Mucosa of stomach (tissue), 1 donor: ENCODE data around the gene ARIH2.

Source experiments
- H3K27me3 ChIP-seq: one replicate; pipeline ENCODE4 v1.7.0; 2013; ENCODE audit warnings: mild to moderate bottlenecking, low read length; ENCODE audit not compliant: control insufficient read depth, insufficient read depth
- H3K36me3 ChIP-seq: one replicate; pipeline ENCODE4 v1.7.0; 2013; ENCODE audit warnings: low read length; ENCODE audit not compliant: control insufficient read depth, insufficient read depth
- H3K4me1 ChIP-seq: one replicate; pipeline ENCODE4 v1.7.0; 2013; ENCODE audit warnings: mild to moderate bottlenecking, low read length; ENCODE audit not compliant: control insufficient read depth, insufficient read depth
- H3K4me3 ChIP-seq: one replicate; pipeline ENCODE4 v1.7.0; 2013; ENCODE audit warnings: low read length
- H3K9ac ChIP-seq: one replicate; pipeline ENCODE4 v1.7.0; 2013; ENCODE audit warnings: mild to moderate bottlenecking, low read length, moderate library complexity
- H3K9me3 ChIP-seq: one replicate; pipeline ENCODE4 v1.7.0; 2013; ENCODE audit warnings: mild to moderate bottlenecking, low read length, moderate library complexity; ENCODE audit not compliant: control insufficient read depth
- donor health status: Pancreatic carcinoma.

ARIH2 gene

GRCh38 chr3:48931944-48932580, 13.4 kb downstream of the ARIH2 start:
- Histone ChIP-seq H3K4me1 (peaks cover 19% of the 10 kb centered on the region), H3K9me3 (no peaks in the 10 kb centered on the region), H3K4me3 (no peak overlapping the region), H3K27me3 (no peaks in the 10 kb centered on the region), H3K36me3 (peaks cover 6% of the 10 kb centered on the region), H3K9ac (no peak overlapping the region)

DNA sequence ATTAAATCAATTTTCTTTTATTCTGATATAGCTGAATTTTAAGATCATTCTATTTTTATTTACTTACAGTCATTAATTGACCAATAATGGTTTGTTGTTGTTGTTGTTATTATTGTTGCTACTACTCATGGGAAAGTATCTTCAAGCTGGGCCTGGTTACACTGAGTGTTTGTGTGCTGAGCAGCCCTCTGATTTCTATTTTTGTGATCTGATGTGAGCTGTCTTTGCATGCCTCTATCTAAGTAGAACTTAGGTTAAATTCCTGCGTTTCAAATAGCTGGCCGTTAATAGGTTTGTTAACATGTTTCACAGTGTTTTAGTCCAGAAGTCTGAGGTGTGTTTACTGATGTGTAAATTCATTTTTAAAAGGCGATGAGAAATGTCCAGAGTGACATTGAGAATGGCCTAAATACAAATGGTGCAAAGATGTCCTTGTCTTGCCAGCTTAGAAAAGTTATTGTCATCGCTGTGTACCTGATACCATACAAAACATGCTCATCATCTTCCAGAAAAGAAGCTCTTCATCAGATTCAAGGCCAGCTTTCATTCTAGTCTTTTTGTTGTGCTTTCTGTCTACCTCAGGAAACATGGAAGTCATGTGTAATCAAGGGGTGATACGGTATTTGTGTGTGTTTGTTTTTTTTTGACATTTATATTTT, 15.8 kb downstream of the ARIH2 start:
- no peaks in the 10 kb centered on the region for H3K36me3 ChIP-seq
- no peaks in the 10 kb centered on the region for H3K9me3 ChIP-seq
- H3K4me1 ChIP-seq, result peaks cover 15% of the 10 kb centered on the region
- H3K4me3 ChIP-seq, result no peak overlapping the region
- no peaks in the 10 kb centered on the region for H3K27me3 ChIP-seq
- H3K9ac ChIP-seq, result no peak overlapping the region

DNA sequence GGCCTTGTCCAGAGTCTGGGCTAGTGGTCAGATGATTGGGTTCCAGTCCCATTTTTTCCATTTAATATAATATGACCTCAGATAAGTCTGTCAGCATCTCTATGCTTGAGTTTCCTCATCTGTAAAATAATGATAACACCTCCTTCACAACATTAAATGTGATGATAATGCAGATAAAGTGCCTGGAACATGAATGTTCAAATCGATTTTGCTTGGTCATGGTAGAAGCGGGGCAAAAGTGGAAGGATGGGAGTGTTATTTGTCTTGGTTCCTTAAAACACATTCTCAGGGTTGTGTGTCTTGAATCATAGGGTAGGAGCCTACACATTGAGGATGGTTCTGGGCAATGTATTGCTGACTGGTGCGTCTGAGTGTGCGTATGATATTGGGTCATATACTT, 16.9 kb downstream of the ARIH2 start:
- H3K9ac ChIP-seq, result no peak overlapping the region
- no peaks in the 10 kb centered on the region for H3K27me3 ChIP-seq
- no peaks in the 10 kb centered on the region for H3K9me3 ChIP-seq
- peaks cover 7% of the 10 kb centered on the region for H3K4me1 ChIP-seq
- H3K4me3 ChIP-seq, result no peak overlapping the region
- H3K36me3 ChIP-seq, result no peaks in the 10 kb centered on the region

DNA sequence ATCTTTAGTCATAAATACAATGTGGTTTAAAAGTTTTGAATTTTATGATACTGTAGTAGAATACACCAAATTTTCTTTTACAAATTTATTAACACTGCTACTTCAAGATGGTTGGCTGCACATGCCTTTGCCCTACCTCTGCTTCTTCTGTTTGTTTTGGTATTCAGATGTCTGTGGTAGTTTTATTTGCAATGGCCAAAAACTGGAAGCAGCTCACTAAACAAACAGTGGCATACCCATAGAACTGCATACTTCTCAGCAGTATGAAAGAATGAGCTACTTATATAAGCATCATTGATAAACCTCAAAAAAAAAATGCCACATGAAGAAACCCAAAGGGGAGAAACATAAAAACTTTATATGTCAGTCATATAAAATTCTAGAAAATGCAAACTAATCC, 19.5 kb downstream of the ARIH2 start:
- Histone ChIP-seq H3K36me3 (no peaks in the 10 kb centered on the region), H3K9ac (no peak overlapping the region)

DNA sequence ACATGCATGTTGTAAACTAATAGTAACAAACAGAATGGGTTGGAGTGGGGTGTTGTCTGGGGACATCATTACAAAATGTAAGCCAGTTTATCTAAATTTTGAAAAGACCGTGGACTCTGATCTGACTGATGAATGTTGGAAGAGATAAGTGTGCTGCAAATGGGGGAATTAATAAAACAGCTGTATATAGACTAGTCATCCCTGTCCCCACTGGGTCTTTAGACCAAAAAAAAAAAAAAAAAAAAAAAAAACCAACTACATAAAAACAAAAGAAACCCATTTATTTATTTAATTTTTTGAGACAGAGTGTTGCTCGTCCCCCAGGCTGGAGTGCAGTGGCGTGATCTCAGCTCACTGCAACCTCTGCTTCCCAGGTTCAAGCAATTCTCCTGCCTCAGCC, 20.0 kb downstream of the ARIH2 start:
- H3K4me3 ChIP-seq, result no peak overlapping the region
- no peaks in the 10 kb centered on the region for H3K36me3 ChIP-seq
- H3K27me3 ChIP-seq, result no peaks in the 10 kb centered on the region
- peaks cover 11% of the 10 kb centered on the region for H3K4me1 ChIP-seq
- no peaks in the 10 kb centered on the region for H3K9me3 ChIP-seq
- H3K9ac ChIP-seq, result no peak overlapping the region

More for the DNA sequence above, 19.5 kb downstream of the ARIH2 start:
- H3K4me3 ChIP-seq, result no peak overlapping the region
- H3K9me3 ChIP-seq, result no peaks in the 10 kb centered on the region
- no peaks in the 10 kb centered on the region for H3K27me3 ChIP-seq
- peaks cover 11% of the 10 kb centered on the region for H3K4me1 ChIP-seq

- Histone ChIP-seq H3K4me1 (peaks cover 5% of the 10 kb centered on the region), H3K4me3 (no peak overlapping the region), H3K27me3 (no peaks in the 10 kb centered on the region), H3K9me3 (no peaks in the 10 kb centered on the region), H3K9ac (no peak overlapping the region), H3K36me3 (no peaks in the 10 kb centered on the region)
Observed at GRCh38 chr3:48945432-48945831, 26.8 kb downstream of the ARIH2 start.

DNA sequence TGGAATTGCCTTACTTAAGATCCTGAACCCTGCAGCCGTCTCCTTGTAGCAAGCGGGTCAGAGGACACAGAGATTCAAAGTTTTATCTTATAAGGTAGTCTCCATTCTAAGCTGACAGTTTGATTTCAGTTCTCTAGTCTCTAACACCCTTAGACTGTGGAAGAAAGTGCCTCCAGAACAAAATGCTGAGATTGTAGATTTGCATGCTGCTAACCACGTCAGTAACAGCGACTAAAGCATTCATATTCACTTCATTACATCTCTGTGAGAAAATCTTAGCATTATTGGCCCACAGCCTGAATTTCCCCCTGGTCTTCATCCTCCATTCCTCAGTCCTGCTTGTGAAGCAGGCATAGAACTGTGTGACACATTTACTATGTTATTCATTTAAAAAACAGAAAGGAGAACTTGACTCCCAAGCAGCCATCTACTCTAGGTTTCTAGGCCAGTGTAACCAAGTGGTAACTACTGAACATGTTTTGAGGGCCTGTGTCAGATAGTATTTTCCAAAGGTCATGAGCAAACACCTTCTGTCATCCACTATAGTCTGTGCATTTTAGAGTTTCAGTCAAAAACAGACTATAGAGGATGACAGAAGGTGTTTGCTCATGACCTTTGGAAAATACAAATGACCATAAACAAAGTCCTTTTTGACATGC, 27.4 kb downstream of the ARIH2 start:
- Histone ChIP-seq H3K9ac (no peak overlapping the region), H3K36me3 (no peaks in the 10 kb centered on the region), H3K9me3 (no peaks in the 10 kb centered on the region), H3K27me3 (no peaks in the 10 kb centered on the region), H3K4me1 (peaks cover 3% of the 10 kb centered on the region), H3K4me3 (no peak overlapping the region)

DNA sequence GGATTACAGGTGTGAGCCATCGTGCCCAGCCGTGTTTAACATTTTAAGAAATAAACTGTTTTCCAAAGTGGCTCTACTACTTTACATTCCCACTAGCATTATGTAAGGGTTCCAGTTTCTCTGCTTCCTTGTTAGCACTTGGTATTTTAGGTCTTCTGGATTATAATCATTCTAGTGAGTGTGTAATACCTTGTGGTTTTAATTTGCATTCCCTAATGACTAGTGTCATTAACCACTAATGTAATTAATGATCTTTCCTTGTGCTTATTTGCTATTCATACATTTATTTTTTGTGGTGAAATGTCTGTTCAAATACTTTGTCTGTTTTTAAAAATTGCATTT, 30.7 kb downstream of the ARIH2 start:
- H3K4me3 ChIP-seq, result no peak overlapping the region
- no peaks in the 10 kb centered on the region for H3K27me3 ChIP-seq
- H3K9ac ChIP-seq, result no peak overlapping the region
- H3K9me3 ChIP-seq, result no peaks in the 10 kb centered on the region
- H3K4me1 ChIP-seq, result no peaks in the 10 kb centered on the region
- H3K36me3 ChIP-seq, result no peaks in the 10 kb centered on the region

- no peaks in the 10 kb centered on the region for H3K9me3 ChIP-seq
- no peaks in the 10 kb centered on the region for H3K4me1 ChIP-seq
- H3K9ac ChIP-seq, result no peak overlapping the region
- no peak overlapping the region for H3K4me3 ChIP-seq
- H3K27me3 ChIP-seq, result no peaks in the 10 kb centered on the region
- H3K36me3 ChIP-seq, result no peaks in the 10 kb centered on the region
Observed at GRCh38 chr3:48950051-48950450, 31.4 kb downstream of the ARIH2 start.

GRCh38 chr3:48951764-48952163, 33.1 kb downstream of the ARIH2 start:
- H3K27me3 ChIP-seq, result no peaks in the 10 kb centered on the region
- H3K9ac ChIP-seq, result no peak overlapping the region
- no peaks in the 10 kb centered on the region for H3K9me3 ChIP-seq
- no peaks in the 10 kb centered on the region for H3K36me3 ChIP-seq
- H3K4me3 ChIP-seq, result no peak overlapping the region
- H3K4me1 ChIP-seq, result no peaks in the 10 kb centered on the region

- no peak overlapping the region for H3K9ac ChIP-seq
Observed at GRCh38 chr3:48952510-48953118, 34.0 kb downstream of the ARIH2 start.

DNA sequence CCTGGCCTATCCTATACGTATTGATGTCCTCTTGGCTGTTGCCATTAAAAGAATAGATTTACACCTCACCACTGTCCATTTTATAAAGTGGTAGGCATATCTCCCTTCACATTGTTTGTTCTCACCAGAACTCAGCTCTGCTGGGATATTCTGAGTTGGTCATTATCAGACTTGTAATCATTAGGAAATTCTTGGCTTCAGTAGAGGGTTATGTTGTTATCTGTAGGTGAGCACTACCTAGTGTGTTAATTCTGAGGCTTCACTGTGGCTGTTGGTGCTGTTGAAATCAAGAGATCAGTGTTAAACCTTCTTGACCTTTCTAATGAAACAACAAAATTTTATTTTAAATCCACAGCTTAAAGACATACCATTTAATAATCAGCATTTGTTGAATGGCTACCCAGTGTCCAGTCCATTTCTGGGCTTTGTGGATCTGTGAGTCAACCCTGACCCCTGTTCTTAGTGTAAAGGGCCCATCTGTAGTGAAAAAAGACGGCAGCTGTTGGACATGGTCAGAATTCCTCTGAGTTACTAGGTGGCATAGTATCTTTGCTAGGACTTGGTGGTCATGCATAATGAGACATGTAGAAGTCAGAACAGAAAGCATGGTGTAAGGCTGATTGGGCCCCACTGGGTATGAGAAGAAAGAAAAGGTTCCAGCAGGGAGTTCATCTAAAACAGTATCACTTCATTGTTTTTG, 38.5 kb downstream of the ARIH2 start:
- H3K27me3 ChIP-seq, result no peaks in the 10 kb centered on the region
- H3K4me1 ChIP-seq, result no peaks in the 10 kb centered on the region
- H3K36me3 ChIP-seq, result no peaks in the 10 kb centered on the region
- no peak overlapping the region for H3K9ac ChIP-seq
- no peaks in the 10 kb centered on the region for H3K9me3 ChIP-seq
- no peak overlapping the region for H3K4me3 ChIP-seq

More at GRCh38 chr3:48952510-48953118, 34.0 kb downstream of the ARIH2 start:
- H3K4me3 ChIP-seq, result no peak overlapping the region
- no peaks in the 10 kb centered on the region for H3K4me1 ChIP-seq
- no peaks in the 10 kb centered on the region for H3K36me3 ChIP-seq
- no peaks in the 10 kb centered on the region for H3K27me3 ChIP-seq
- no peaks in the 10 kb centered on the region for H3K9me3 ChIP-seq
